Liver (tissue), 9 donors: ENCODE results near the gene PTPRS. TPM values are rescaled to one million over a fixed set of nuclear protein-coding genes. Genes with fewer than 3 reads are reported as not detected.

Experiments
- DNase-seq: peaks from one replicate; pipeline ENCODE4 v3.0.0-alpha.2; 2017; ENCODE audit warnings: low spot score
- H3K27ac ChIP-seq, 2 donors: one replicate each; pipeline ENCODE4 v1.7.0; 2013; ENCODE audit warnings: inconsistent platforms in 2 of 2, low read length in 2 of 2, control low read depth in 1 of 2, low read depth in 1 of 2, mild to moderate bottlenecking in 1 of 2
- H3K27me3 ChIP-seq, 4 donors: one replicate each; pipeline versions ENCODE4 v1.6.1 to v1.7.0; 2013; ENCODE audit warnings: low read length in 3 of 4, inconsistent platforms in 1 of 4, mild to moderate bottlenecking in 1 of 4, moderate library complexity in 1 of 4; ENCODE audit not compliant: control insufficient read depth in 4 of 4, insufficient read depth in 4 of 4
- H3K36me3 ChIP-seq, 4 donors: one replicate each; pipeline versions ENCODE4 v1.6.1 to v1.7.0; 2013; ENCODE audit warnings: low read length in 3 of 4, mild to moderate bottlenecking in 3 of 4, low read depth in 1 of 4, moderate library complexity in 1 of 4; ENCODE audit not compliant: control insufficient read depth in 4 of 4, insufficient read depth in 3 of 4
- H3K4me1 ChIP-seq, 4 donors: one replicate each; pipeline versions ENCODE4 v1.6.1 to v1.7.0; 2013; ENCODE audit warnings: low read length in 3 of 4, mild to moderate bottlenecking in 3 of 4, moderate library complexity in 1 of 4; ENCODE audit not compliant: control insufficient read depth in 4 of 4, insufficient read depth in 4 of 4
- H3K4me3 ChIP-seq, 3 donors: one replicate each; pipeline versions ENCODE4 v1.6.1 to v1.7.0; 2013; ENCODE audit warnings: low read length in 3 of 3, control low read depth in 1 of 3, low read depth in 1 of 3, mild to moderate bottlenecking in 1 of 3
- H3K9ac ChIP-seq, 2 donors: one replicate each; pipeline ENCODE4 v1.7.0; 2013; ENCODE audit warnings: low read length in 2 of 2, mild to moderate bottlenecking in 2 of 2, moderate library complexity in 2 of 2, control low read depth in 1 of 2, low read depth in 1 of 2
- H3K9me3 ChIP-seq, 4 donors: one replicate each; pipeline versions ENCODE4 v1.6.1 to v1.7.0; 2013; ENCODE audit warnings: low read length in 3 of 4; ENCODE audit not compliant: control insufficient read depth in 4 of 4
- EGR1 ChIP-seq, 2 donors: IDR thresholded peaks; 2 replicates each; pipeline ENCODE4 v1.6.1; 2016 to 2018; ENCODE audit warnings: antibody characterized with exemption in 2 of 2, low read depth in 2 of 2
- FOXA1 ChIP-seq: IDR thresholded peaks from 2 replicates; pipeline ENCODE4 v1.6.1; 2016; ENCODE audit warnings: antibody characterized with exemption
- FOXA2 ChIP-seq: IDR thresholded peaks from 2 replicates; pipeline ENCODE4 v1.6.1; 2016; ENCODE audit warnings: antibody characterized with exemption
- GABPA ChIP-seq, 2 donors: IDR thresholded peaks in 1 of 2; conservative IDR thresholded peaks in 1 of 2; 2 replicates each; pipeline ENCODE4 v1.6.1; 2016; ENCODE audit warnings: antibody characterized with exemption in 2 of 2, mild to moderate bottlenecking in 1 of 2, moderate library complexity in 1 of 2
- HNF4A ChIP-seq, 2 donors: conservative IDR thresholded peaks; 2 replicates each; pipeline ENCODE4 v1.6.1; 2016; ENCODE audit warnings: antibody characterized with exemption in 2 of 2, mild to moderate bottlenecking in 2 of 2
- HNF4G ChIP-seq: IDR thresholded peaks from 2 replicates; pipeline ENCODE4 v1.6.1; 2016; ENCODE audit warnings: antibody characterized with exemption
- NR2F2 ChIP-seq: IDR thresholded peaks from 2 replicates; pipeline ENCODE4 v1.6.1; 2016; ENCODE audit warnings: antibody characterized with exemption
- RAD21 ChIP-seq, 2 donors: IDR thresholded peaks; 2 replicates each; pipeline ENCODE4 v1.6.1; 2016; ENCODE audit warnings: antibody characterized with exemption in 2 of 2, mild to moderate bottlenecking in 2 of 2
- RXRA ChIP-seq, 2 donors: IDR thresholded peaks; 2 replicates each; pipeline ENCODE4 v1.6.1; 2017 to 2018; ENCODE audit warnings: antibody characterized with exemption in 2 of 2, mild to moderate bottlenecking in 1 of 2
- SP1 ChIP-seq: IDR thresholded peaks from 2 replicates; pipeline ENCODE4 v1.6.1; 2018; ENCODE audit warnings: antibody characterized with exemption, mild to moderate bottlenecking
- WGBS: extraction: QIAGEN DNeasy Blood & Tissue Kit; methylation state at CpG from one replicate; pipeline ENCODE4 v1.1.7; 2013; 5-methylcytosine and 5-hydroxymethylcytosine counted together
- polyA plus RNA-seq, 2 donors: library from polyadenylated mRNA; stranded (reverse) in 1 of 2; unstranded in 1 of 2; fragments of 200-250 nt in 1 of 2; fragments of >200 nt in 1 of 2; fragmentation: Nextera tagmentation in 1 of 2; extraction: Ambion mirVana in 1 of 2; gene quantifications; one replicate each; pipeline versions ENCODE4 v1.2.1 to v1.2.3, GENCODE V29; 2013 to 2015
- total RNA-seq, 2 donors: library from RNA; depleted of rRNA; stranded (reverse); fragments of >200 nt; gene quantifications; one replicate each; pipeline ENCODE4 v1.2.3, GENCODE V29; 2014
- TF ChIP-seq, protein P1 (sequence below): fragments of 150-350 bp; IDR thresholded peaks from 2 replicates; pipeline ENCODE4 v1.5.1; 2017; ENCODE audit warnings: improper control_type of control experiment, low read depth, low read length; ENCODE audit not compliant: missing input control
- TF ChIP-seq, protein P2 (sequence below): IDR thresholded peaks from 2 replicates; pipeline ENCODE4 v1.6.1; 2016; ENCODE audit warnings: antibody characterized with exemption
- TF ChIP-seq, protein P3 (sequence below): IDR thresholded peaks from 2 replicates; pipeline ENCODE4 v1.6.1; 2016; ENCODE audit warnings: antibody characterized with exemption, mild to moderate bottlenecking
- TF ChIP-seq, protein P4 (sequence below): IDR thresholded peaks from 2 replicates; pipeline ENCODE4 v1.6.1; 2016; ENCODE audit warnings: antibody characterized with exemption
- donor health status: healthy.
- donor health status: healthy.
- donor health status: healthy.
- donor health status: healthy.
- donor health status: healthy.

PTPRS gene
- total and polyA plus RNA-seq, 4 donors = 1.3 to 49.7 (median 20.2) TPM

DNA sequence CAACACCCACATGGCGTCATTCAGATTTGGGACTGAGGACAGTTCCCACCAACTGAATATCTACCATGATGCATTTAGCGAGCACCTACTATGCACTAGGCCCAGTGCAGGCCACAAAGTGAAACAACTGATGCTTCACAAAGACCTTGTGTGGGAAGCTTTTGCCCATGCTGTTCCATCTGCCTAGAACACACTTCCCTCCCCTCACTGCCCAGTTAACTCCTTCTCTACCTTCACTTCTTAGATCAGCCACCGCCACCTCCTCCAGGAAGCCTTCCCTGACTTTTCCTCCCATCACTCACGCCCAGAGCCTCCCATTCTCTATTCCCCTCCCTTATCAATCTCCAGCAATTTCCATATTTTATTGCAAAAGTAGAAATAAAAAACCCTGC lies 25.7 kb downstream of the PTPRS start:
- no peak for DNase-seq
- H3K27me3 ChIP-seq = peaks cover 0 to 2% (median 0%) of the 10 kb centered on the region in 4 donors
- H3K9me3 ChIP-seq = no peaks in the 10 kb centered on the region
- TF ChIP-seq NR2F2 = no peak
- no peak for TF ChIP-seq HNF4A (conservative IDR thresholded peaks at IDR 0.05)
- TF ChIP-seq FOXA1 = no peak
- TF ChIP-seq, protein P1, sequence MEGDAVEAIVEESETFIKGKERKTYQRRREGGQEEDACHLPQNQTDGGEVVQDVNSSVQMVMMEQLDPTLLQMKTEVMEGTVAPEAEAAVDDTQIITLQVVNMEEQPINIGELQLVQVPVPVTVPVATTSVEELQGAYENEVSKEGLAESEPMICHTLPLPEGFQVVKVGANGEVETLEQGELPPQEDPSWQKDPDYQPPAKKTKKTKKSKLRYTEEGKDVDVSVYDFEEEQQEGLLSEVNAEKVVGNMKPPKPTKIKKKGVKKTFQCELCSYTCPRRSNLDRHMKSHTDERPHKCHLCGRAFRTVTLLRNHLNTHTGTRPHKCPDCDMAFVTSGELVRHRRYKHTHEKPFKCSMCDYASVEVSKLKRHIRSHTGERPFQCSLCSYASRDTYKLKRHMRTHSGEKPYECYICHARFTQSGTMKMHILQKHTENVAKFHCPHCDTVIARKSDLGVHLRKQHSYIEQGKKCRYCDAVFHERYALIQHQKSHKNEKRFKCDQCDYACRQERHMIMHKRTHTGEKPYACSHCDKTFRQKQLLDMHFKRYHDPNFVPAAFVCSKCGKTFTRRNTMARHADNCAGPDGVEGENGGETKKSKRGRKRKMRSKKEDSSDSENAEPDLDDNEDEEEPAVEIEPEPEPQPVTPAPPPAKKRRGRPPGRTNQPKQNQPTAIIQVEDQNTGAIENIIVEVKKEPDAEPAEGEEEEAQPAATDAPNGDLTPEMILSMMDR = no peak
- H3K4me1 ChIP-seq = no peaks in the 10 kb centered on the region
- H3K4me3 ChIP-seq = no peak overlapping the region
- H3K9ac ChIP-seq = no peak overlapping the region
- H3K27ac ChIP-seq = no peak overlapping the region
- H3K36me3 ChIP-seq = no peaks in the 10 kb centered on the region
- 80% methylated on average over 4 of the region's 4 CpGs for WGBS

DNA sequence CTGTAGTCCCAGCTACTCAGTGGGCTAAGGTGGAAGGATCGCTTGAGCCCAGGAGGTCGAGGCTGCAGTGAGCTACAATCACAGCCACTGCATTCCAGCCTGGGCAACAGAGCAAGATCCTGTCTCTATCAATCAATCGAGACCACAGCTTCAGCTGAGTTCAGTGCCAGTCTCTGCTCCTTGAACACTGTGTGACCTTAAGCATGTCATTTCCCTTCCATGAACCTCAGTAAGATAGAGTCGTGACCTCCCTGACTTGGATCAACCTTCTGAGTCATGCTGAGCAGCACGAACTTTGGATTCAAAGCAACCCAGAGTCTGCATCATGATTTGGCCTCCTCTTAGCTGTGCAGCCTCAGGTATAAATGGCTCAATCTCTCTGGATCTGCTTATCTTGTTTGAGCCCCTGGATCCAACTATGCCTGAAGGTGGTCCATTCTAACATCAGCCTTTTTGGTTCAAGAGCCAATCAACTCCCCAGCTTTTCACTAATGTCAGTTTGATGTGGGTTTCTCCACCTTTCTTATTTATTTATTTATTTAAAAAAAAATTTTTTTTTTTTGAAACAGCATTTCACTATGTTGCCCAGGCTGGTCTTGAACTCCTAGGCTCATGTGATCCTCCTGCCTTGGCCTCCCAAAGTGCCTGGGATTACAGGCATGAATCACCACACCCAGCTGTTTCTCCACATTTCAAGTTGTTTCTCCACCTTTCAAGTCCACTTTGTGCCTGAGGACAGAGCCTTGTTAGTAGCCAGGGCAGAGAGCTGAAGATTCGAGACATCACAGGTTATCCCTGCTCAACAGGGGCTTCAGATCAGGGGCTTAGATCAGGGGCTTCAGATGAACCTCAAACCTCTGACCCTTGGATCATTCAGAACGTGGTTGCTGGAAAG lies 26.4 kb downstream of the PTPRS start:
- Histone ChIP-seq H3K9me3 (no peaks in the 10 kb centered on the region), H3K36me3 (no peaks in the 10 kb centered on the region), H3K27ac (no peak overlapping the region), H3K4me1 (no peaks in the 10 kb centered on the region), H3K9ac (no peak overlapping the region), H3K27me3 (peaks cover 0 to 2% (median 0%) of the 10 kb centered on the region in 4 donors), H3K4me3 (no peak overlapping the region)
- TF ChIP-seq, protein P2, sequence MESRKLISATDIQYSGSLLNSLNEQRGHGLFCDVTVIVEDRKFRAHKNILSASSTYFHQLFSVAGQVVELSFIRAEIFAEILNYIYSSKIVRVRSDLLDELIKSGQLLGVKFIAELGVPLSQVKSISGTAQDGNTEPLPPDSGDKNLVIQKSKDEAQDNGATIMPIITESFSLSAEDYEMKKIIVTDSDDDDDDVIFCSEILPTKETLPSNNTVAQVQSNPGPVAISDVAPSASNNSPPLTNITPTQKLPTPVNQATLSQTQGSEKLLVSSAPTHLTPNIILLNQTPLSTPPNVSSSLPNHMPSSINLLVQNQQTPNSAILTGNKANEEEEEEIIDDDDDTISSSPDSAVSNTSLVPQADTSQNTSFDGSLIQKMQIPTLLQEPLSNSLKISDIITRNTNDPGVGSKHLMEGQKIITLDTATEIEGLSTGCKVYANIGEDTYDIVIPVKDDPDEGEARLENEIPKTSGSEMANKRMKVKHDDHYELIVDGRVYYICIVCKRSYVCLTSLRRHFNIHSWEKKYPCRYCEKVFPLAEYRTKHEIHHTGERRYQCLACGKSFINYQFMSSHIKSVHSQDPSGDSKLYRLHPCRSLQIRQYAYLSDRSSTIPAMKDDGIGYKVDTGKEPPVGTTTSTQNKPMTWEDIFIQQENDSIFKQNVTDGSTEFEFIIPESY = no peak
- TF ChIP-seq RXRA (IDR thresholded peaks at IDR 0.05) (no peak), HNF4G (no peak), HNF4A (conservative IDR thresholded peaks at IDR 0.05) (no peak), EGR1 (IDR thresholded peaks at IDR 0.05; ENCODE audit: low read depth in 2 of 2) (no peak), NR2F2 (no peak), RAD21 (IDR thresholded peaks at IDR 0.05) (no peak), FOXA1 (no peak), GABPA (IDR thresholded peaks at IDR 0.05 in 1 of 2, conservative IDR thresholded peaks at IDR 0.05 in 1 of 2) (no peak), FOXA2 (no peak), SP1 (no peak)
- TF ChIP-seq, protein P3, sequence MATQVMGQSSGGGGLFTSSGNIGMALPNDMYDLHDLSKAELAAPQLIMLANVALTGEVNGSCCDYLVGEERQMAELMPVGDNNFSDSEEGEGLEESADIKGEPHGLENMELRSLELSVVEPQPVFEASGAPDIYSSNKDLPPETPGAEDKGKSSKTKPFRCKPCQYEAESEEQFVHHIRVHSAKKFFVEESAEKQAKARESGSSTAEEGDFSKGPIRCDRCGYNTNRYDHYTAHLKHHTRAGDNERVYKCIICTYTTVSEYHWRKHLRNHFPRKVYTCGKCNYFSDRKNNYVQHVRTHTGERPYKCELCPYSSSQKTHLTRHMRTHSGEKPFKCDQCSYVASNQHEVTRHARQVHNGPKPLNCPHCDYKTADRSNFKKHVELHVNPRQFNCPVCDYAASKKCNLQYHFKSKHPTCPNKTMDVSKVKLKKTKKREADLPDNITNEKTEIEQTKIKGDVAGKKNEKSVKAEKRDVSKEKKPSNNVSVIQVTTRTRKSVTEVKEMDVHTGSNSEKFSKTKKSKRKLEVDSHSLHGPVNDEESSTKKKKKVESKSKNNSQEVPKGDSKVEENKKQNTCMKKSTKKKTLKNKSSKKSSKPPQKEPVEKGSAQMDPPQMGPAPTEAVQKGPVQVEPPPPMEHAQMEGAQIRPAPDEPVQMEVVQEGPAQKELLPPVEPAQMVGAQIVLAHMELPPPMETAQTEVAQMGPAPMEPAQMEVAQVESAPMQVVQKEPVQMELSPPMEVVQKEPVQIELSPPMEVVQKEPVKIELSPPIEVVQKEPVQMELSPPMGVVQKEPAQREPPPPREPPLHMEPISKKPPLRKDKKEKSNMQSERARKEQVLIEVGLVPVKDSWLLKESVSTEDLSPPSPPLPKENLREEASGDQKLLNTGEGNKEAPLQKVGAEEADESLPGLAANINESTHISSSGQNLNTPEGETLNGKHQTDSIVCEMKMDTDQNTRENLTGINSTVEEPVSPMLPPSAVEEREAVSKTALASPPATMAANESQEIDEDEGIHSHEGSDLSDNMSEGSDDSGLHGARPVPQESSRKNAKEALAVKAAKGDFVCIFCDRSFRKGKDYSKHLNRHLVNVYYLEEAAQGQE = no peak
- TF ChIP-seq, protein P1 = no peak
- TF ChIP-seq, protein P4, sequence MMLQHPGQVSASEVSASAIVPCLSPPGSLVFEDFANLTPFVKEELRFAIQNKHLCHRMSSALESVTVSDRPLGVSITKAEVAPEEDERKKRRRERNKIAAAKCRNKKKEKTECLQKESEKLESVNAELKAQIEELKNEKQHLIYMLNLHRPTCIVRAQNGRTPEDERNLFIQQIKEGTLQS = no peak
- no peak for DNase-seq
- 79% methylated on average over 7 of the region's 7 CpGs for WGBS
